HG03066 (cell line): Measurements from ENCODE around the gene ATXN10.
"Not testable (repeated sequence)": the region's sequence is repeated elsewhere in the genome, so short reads cannot be mapped to it uniquely, and the experiment has no call there.

Source experiments
- ATAC-seq: cut with Tn5 transposase; IDR thresholded peaks from one replicate; pipeline ENCODE4 v1.9.1; 2021; ENCODE audit warnings: low read depth; ENCODE audit not compliant: unreplicated experiment

The ATXN10 gene

DNA sequence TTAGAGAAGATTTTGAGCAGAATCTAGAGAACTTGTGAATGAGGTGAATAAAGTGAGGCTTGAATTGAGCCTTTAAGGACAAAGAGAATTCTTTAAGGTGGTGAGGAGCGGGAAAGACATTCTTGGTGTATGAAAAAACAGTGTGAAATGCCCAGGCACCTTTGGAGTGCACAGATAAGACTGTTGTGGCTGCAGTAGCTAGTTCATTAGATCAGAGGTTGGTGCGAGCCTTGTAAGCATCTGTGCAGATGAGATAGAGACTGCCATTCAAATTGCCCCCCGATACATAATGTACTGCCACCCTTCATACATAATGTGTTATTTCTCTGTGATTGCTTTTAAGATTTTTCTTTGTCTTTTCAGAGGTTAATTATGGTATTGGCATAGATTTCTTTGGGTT is 31.3 kb downstream of the ATXN10 start:
- no peak for ATAC-seq

DNA sequence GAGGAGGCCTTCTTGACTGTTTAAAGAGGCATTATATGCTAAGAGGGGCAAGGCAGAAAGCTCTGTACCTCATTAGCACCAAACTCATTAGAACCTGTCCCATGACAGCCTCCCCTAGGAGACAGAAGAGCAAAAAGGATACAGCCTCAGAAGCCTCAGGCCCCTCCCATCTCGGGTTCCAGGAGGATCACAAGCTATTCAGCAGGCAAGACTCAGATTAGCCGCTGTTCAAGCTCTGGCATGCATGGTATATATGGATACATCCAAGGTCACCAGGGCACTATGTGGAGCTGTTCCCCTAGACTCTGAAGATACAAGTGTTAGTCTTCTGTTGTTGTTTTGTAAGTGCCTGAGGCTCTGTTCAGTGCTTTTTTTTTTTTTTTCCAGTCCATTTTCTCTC is 32.1 kb downstream of the ATXN10 start:
- ATAC-seq: no peak

DNA sequence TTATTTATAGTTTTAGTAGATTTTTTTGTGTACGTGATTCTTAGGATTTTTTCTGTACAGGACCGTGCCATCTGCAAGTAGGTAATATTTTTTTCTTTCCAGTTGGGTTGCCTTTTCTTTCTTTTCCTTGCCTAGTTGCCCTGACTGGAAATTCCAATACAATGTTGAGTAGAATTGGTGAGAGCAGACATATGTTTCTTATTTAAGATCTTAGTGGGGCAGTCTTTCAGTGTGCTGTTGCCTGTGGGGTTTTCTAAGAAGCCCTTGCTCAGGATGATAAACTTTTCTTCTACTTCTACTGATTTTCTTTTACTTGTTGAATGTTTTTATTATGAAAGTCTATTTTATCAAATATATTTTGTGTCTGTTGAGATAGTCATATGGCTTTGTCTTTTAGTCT is 33.0 kb downstream of the ATXN10 start:
- no peak for ATAC-seq

DNA sequence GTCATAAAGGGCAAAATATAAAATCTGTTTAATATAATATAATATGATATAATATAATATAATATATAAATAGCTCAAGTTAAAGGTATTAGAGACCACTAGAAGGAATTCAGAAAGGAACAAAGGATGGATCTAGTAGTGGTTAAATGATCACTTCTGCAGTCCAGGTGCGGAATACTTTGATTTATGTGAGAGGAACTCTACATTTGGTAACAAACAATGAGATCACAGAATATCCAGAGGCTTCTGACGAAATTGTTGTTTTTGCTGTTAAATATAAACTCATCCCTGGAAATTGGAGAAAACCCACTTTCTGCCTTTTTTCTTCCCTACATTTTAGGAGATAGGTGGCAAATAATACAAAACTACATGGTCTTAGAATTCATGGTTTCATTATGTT is 36.0 kb downstream of the ATXN10 start:
- ATAC-seq: no peak

DNA sequence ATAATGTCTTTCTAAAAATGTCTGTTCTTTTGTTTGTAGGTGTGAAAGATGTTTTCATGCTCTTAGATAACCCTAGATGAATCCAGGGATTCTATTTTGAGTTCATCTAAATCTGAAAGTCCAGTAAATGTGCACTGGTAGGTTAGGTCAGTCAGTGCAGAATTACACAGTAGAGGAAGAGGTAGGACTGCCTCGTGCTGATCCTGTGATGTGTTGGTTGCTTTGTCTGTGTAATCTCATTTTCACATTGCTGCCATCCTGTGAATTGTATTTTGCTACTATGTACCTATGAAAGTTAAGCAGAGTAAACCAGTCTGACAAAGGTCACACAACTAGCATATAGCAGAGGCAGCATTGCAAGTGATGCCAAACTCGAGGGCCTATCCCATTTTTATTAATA is 36.5 kb downstream of the ATXN10 start:
- no peak for ATAC-seq

DNA sequence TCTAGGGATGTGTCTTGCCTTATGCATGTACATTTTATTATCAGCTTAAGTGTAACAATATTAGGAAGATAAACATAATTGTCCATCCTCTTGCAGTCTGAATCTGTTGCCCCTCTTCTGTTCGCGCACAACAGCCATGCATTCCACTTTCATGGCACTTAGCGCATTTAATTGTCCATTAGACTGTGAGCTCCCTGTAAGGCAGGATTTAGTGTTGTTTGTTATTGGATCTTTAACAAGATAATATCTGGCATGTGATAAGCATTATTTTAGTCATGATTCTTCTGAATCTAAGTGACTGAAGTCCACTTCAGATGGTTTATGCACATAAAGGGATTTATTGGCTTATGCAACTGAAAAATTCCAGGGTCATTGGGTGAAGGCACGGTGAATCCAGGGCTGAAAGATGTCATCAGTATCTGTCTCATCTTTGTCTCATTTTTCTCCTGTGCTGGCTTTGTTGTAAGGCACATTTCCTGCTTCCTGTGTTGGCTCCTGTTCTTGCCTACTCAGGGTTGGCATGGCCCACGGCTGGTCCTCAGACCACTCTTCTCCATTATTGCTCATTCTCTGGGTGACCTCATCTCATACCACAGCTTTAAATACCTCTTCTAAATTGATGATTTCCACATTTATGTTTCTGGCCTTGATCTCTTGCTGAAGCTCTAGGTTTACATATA is 37.6 kb downstream of the ATXN10 start:
- no peak for ATAC-seq

DNA sequence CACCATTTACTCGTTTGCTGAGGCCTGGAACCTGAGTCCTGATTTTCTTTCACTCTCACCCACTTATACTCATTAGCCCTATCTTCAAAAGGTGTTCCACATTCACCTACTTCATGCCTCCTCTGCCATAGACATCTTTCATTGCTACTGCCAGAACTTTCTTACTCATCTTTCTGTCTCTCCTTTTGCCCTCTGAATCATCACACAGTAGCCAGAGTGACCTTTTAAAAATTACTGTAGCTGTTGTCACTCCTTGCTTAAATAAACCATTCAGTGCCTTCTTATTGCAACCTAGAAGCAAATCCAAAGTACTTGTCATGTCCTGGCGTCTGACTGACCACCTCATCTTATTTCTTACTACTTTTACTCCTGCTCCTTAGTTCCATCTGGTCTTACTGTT is 38.2 kb downstream of the ATXN10 start:
- ATAC-seq: no peak

DNA sequence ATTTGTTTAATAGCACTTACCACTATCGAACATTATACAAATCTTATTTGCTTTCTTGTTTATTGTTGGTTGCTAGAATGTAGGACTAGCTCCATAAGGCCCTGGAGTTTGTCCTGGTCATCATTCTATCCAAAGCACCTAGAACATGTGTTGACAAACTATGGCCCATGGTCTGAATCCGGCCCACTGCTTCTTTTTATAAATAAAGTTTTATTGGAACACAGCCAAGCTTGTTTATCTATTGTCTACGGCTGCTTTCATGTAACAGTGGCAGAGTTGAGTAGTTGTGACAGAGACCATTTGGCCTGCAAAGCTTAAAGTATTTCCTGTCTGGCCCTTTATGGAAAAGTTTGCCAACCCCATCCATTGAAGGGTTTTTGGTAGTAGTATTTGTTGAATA is 38.8 kb downstream of the ATXN10 start:
- ATAC-seq: no peak

DNA sequence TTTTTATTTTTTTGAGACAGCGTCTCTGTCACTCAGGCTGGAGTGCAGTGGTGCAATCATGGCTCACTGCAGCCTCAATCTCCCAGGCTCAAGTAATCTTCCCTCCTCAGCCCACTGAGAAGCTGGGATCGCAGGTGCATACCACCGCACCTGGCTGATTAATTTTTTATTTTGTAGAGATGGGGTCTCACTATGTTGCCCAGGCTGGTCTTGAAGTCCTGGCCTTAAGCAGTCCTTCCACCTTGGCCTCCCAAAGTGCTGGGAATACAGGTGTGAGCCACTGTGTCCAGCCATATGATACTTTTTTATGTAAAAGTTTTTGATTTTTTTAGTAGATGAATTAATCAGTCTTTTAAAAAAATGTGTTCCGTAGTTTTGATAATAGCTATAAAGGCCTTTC is 42.8 kb downstream of the ATXN10 start:
- not testable (repeated sequence) for ATAC-seq

DNA sequence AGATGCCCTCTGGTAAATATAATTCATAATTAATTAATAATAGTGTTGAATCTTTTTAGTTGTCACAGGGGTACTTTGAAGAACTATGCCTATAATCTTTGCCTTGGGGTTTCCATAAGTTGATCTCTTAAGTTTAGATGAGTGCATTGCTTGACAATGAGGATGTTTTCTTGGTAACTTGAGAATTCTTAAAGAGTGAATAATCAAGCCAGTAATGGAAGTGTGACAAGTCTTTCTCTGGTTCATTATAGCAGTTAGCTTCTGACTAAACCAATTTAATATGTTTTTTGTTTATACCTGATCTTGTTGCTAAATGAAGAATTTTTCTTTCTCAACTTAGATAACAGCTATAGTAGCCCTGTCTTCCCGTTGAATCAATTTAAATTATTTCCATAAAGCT is 46.2 kb downstream of the ATXN10 start:
- ATAC-seq: no peak

DNA sequence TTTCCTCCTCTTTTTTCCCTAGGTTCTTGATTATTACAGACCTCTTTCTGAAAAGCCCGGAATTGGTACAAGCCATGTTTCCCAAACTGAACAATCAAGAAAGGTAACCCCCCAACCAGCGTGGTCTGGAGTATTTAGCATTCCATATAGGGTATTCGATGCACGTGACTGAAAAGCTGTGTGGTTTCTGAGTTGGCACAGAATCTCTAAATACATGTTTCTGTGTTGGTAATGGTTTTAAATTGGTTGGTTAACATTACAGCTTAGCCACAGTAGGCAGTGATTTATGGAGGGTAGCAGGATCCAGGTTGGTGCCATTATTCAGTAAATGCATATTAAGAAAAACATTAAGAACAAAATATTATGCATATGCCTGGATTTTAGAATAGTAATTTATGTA is 46.8 kb downstream of the ATXN10 start:
- ATAC-seq: no peak

DNA sequence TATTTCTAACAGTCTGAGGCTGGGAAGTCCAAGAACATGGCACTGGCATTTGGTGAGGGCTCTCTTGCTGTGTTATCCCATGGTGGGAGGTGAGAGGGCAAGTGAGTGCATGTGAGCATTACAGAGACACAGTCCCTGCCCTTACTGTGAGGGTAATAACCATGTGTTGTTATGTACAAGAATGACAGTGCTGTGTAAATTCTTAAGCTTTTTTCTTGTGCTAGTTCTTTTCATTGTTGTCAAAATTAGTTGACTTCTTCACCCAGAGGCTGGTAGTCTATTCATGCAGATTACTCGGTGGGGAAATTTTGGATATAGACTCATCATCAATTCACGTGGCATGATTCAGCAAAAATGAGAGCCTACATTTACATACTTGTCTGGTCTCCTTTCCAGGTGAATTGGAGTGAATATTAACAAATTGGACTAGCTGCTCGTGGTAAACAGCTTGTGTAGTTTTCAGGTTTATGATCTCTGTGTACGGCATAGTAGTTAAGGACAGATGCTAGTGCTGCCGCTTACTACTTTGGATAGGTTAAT is 49.3 kb downstream of the ATXN10 start:
- no peak for ATAC-seq

DNA sequence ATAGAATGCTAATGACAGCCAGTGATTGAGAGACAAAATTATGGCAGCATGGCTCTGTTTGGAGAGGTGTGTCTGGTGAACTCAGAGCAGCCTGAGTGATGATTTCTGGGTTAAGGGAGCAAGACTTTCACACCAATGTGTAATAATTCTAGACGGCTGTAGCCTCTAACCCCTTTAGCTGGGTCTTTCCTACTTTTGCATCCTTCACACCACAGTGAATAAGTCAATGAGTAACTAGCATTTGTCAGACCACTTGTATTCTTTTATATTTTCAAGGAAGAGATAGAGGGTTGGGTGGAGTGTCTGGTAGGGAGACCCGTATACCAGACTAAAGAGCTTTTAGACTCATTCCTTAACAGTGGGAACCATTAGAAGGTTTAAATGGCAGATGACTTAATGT is 50.4 kb downstream of the ATXN10 start:
- ATAC-seq: no peak

DNA sequence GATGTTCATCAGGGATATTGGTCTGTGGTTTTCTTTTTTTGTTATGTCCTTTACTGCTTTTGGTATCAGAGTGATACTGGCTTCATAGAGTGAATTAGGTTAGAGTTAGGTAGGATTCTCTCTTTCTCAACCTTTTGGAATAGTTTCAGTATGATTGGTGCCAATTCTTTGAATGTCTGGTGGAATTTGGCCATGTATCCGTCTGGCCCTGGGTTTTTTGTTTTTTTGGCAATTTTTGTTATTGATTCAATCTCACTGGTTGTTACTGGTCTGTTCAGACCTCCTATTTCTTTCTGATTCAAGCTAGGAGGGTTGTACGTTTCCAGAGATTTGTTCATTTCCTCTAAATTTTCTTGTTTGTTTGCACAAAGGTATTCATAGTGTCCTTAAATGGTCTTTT is 54.4 kb downstream of the ATXN10 start:
- no peak for ATAC-seq

DNA sequence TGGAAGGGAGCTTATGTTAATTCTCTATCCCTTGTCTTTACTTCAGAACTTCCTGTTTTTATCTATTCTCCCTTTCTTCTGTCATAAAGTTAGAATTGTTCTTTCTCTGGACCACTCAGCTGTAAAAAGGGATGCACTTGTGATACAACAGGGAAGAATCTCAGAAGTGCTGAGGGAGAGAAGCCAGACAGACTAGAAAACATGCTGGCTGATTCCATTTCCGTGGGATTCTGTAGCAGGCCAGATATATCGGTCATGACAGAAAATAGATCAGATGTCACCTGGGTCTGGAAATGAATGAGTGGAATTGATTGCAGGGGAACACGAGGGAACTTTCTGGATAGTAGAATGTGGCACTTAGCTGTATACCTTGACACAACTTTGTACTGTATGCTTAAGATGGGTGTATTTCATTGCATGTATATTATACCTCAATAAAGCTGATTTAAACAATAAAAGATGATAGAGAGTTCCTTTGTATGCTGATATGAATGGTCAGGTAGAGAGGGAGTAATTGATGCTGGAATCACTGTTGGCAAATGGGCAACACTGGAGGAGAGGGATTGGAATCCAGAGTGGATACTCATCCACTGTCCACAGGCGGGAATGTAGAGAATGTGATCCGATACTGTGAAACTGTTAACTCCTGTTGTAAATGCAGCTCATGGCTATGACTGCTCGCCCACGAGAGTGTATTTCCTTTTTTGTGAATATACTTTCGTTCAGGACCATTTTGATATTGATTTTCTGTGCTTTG is 59.6 kb downstream of the ATXN10 start:
- ATAC-seq: no peak

DNA sequence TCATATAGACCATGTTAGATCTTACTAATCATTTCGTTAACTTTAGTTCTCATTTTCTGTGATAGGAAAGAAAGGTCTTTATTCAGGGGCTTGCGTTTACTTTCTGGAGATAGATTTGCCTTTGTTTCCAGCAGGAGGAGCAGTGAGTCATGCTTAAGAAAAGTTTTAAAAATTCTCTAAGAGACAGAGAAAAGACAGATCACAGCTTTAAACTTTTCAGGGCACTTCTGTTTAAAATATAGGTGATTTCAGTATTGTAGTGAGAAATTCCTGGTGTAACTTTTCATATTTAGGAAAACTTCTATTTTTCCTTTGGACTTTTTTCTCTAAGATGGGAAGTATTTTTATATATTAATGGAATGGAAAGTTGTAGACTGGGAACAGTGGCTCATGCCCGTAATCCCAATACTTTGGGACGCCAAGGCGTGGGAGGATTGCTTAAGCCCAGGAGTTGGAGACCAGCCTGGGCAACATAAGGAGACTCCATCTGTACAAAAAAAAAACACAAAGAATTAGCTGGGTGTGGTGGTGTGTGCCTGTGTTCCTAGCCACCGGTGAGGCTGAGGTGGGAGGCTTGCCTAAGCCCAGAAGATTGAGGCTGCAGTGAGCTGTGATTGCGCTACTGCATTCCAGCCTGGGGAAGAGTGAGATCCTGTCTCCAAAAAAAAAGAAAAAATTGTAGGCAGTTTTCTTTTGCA is 60.3 kb downstream of the ATXN10 start:
- no peak for ATAC-seq

DNA sequence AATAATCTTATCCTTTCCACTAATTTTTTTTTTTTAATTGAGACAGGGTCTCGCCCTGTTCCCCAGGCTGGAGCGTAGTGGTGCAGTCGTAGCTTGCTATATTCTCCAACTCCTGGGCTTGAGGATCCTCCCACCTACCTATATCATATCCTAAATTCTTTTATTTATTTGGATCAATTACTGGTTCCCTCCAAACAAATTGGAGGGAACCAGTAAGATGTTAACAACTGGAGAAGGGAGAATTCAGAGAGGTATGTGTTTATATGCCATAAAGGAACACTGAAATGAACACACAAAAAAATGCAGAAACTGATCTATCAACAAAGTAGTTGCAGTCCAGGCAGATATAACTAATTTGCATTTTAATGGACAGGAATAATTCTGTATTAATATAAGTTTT is 63.6 kb downstream of the ATXN10 start:
- no peak for ATAC-seq

DNA sequence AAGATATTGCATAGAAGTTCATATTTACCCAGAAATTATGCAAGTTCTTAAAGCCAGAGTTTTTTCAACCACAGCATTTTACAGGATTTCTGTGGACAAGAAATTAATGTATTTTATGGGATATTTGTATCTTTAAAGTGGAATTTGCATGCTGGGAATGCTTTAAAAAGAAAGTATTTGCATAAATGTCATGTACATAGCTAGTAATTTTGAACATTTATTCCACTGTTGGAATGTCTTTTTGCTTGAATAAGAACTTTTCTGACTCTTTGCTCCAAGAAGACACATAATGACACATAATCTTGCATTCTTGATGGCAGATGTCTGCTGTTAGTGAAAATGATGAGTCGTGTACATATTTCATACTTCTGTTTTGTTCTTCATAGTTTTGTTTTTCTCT is 66.6 kb downstream of the ATXN10 start:
- no peak for ATAC-seq

DNA sequence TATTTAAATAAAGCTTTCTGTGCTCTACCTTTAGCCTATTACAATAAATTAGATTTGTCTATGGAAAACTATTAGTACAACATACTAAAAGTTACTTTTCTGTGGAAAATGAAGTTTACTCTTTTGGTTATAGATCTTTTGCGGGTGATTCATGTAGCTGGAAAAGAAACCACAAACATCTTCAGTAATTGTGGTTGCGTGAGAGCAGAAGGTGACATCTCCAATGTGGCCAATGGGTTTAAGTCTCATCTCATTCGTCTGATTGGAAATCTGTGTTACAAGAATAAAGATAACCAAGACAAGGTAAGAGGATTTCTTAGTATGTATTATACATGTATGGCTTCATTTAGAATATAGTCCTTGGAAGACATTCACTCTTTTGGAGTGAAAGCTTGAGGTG is 68.6 kb downstream of the ATXN10 start:
- no peak for ATAC-seq

DNA sequence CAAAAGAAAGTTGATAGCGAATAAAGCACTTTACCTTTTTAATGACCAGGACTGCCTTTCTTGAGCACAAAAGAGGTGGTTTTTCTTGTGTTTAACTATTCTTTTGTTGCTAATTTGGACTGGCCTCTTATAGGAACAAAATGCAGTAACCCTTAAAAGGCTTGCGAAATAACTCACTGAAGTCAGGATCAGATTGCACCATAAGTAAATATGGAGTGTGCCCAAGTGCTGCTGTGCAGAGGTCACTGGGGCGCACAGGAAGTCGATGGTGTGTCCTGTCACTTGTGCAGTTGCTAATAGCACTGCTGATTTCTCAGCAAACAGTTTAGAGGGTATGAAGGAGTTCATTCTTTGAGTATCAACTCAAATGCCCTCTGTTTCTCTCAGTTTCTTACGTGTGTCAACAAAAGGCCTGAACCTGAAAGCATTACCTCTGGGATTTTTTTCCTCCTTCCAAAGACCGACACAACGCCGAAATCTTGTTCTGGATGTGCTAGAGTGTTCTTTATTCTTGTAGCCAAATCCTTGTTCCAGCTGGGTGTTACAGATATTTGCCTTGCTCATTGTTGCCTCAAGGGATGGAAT is 71.3 kb downstream of the ATXN10 start:
- ATAC-seq: no peak

DNA sequence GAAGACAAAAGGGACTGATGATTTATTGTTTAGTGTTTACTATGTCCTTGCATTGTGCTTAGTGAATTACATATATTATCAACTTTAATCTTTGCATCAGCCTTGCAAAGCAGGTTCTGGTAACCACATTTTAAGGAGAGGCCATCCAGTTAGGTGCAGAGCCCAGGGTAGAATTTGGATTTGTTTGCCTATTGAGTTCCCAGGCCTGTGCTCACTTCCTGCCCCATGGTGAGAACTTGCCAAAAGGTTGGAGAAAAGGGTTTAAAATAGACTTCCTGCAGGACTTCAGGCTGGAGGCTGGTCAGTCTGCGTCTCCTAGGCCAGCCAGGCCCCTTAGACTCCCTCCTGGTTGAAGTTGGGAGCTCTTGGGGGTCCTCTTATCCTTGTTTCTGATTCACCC is 72.1 kb downstream of the ATXN10 start:
- ATAC-seq: no peak
